ENCODE data around the gene ACAP3.

- no peak for TF ChIP-seq JUND (IDR thresholded peaks at IDR 0.05)
- no peak for TF ChIP-seq RXRA (IDR thresholded peaks at IDR 0.05)
- TF ChIP-seq SP1 (IDR thresholded peaks at IDR 0.05), result no peak
- TF ChIP-seq CTCF (IDR thresholded peaks at IDR 0.05; ENCODE audit: low read depth, low read length, missing input control), result no peak
- TF ChIP-seq YY1 (IDR thresholded peaks at IDR 0.05), result no peak
- no peak for TF ChIP-seq GABPA (IDR thresholded peaks at IDR 0.05 in 1 of 2, conservative IDR thresholded peaks at IDR 0.05 in 1 of 2)
These were observed 2.8 kb upstream of the ACAP3 start for GRCh38 chr1:1310476-1311053.

Measured in liver (tissue), 3 donors.